Neural progenitor cell (in vitro differentiated cells): ENCODE results near the gene IL16.

ENCODE experiments used
- CTCF ChIP-seq: fragments of 200-600 bp; sonication (generic); IDR thresholded peaks from 2 replicates; pipeline ENCODE4 v1.5.1; 2017; ENCODE audit warnings: antibody characterized with exemption, mild to moderate bottlenecking
- EZH2 ChIP-seq: fragments of 200-600 bp; sonication (generic); IDR thresholded peaks from 2 replicates; pipeline ENCODE4 v1.6.1; 2017; ENCODE audit warnings: antibody characterized with exemption, mild to moderate bottlenecking, moderate library complexity
- EZH2phosphoT487 ChIP-seq: fragments of 200-600 bp; sonication (generic); IDR thresholded peaks from 2 replicates; pipeline ENCODE4 v1.6.1; 2017; ENCODE audit warnings: antibody characterized with exemption

GRCh38 chr15:81194723-81195122 lies 2.0 kb upstream of the IL16 start:
- TF ChIP-seq CTCF (no peak), EZH2 (no peak), EZH2phosphoT487 (no peak)
